Smooth muscle cell (in vitro differentiated cells): Measurements from ENCODE around the gene PTBP3. TPM values are rescaled to one million over a fixed set of nuclear protein-coding genes. Genes with fewer than 3 reads are reported as not detected.
"Not testable (repeated sequence)": the region's sequence is repeated elsewhere in the genome, so short reads cannot be mapped to it uniquely, and the experiment has no call there.

Experiments
- DNase-seq: peaks from one replicate; lab custom pipeline; 2025; ENCODE audit not compliant: unreplicated experiment; lab: John Stamatoyannopoulos, UW
- H2AFZ ChIP-seq: fragments of 200-600 bp; sonication (generic); 2 replicates; pipeline ENCODE4 v1.6.0; 2016; ENCODE audit warnings: antibody characterized with exemption, low read depth, mild to moderate bottlenecking
- H3F3A ChIP-seq: fragments of 200-600 bp; sonication (generic); 2 replicates; pipeline ENCODE4 v1.6.0; 2017; ENCODE audit warnings: antibody characterized with exemption, low read depth
- H3K27ac ChIP-seq: fragments of 200-600 bp; sonication (generic); 2 replicates; pipeline ENCODE4 v1.5.1; 2016; ENCODE audit warnings: low read depth, mild to moderate bottlenecking
- H3K27me3 ChIP-seq: fragments of 200-600 bp; sonication (generic); 2 replicates; pipeline ENCODE4 v1.6.1; 2016; ENCODE audit warnings: low read depth, mild to moderate bottlenecking
- H3K36me3 ChIP-seq: fragments of 200-600 bp; sonication (generic); 2 replicates; pipeline ENCODE4 v1.5.1; 2016; ENCODE audit warnings: low read depth
- H3K4me1 ChIP-seq: fragments of 200-600 bp; sonication (generic); 2 replicates; pipeline ENCODE4 v1.5.1; 2016; ENCODE audit warnings: low read depth
- H3K4me2 ChIP-seq: fragments of 200-600 bp; sonication (generic); 2 replicates; pipeline ENCODE4 v1.6.0; 2016; ENCODE audit warnings: mild to moderate bottlenecking
- H3K4me3 ChIP-seq: fragments of 200-600 bp; sonication (generic); 2 replicates; pipeline ENCODE4 v1.5.1; 2016; ENCODE audit warnings: mild to moderate bottlenecking
- H3K79me2 ChIP-seq: fragments of 200-600 bp; sonication (generic); 2 replicates; pipeline ENCODE4 v1.6.0; 2016; ENCODE audit warnings: low read depth, mild to moderate bottlenecking
- H3K9ac ChIP-seq: fragments of 200-600 bp; sonication (generic); 2 replicates; pipeline ENCODE4 v1.6.0; 2016; ENCODE audit warnings: low read depth
- H3K9me3 ChIP-seq: fragments of 200-600 bp; sonication (generic); replicated peaks from 2 replicates; pipeline ENCODE4 v1.5.1; 2016; ENCODE audit warnings: low read depth
- H4K20me1 ChIP-seq: fragments of 200-600 bp; sonication (generic); 2 replicates; pipeline ENCODE4 v1.6.0; 2016; ENCODE audit warnings: low read depth
- CTCF ChIP-seq: fragments of 200-600 bp; sonication (generic); IDR thresholded peaks from 2 replicates; pipeline ENCODE4 v1.5.1; 2017; ENCODE audit warnings: borderline replicate concordance, mild to moderate bottlenecking, antibody characterized with exemption; ENCODE audit not compliant: insufficient read depth, poor library complexity, severe bottlenecking
- WGBS: methylation state at CpG from one replicate; pipeline ENCODE4 v1.1.7; 2016; ENCODE audit warnings: low lambda C conversion rate; 5-methylcytosine and 5-hydroxymethylcytosine counted together
- polyA plus RNA-seq: library from polyadenylated mRNA; unstranded; fragments of >200 nt; fragmentation: Nextera tagmentation; extraction: Ambion mirVana; gene quantifications from 2 replicates; pipeline ENCODE4 v1.2.1, GENCODE V29; 2016
- total RNA-seq: library from RNA; depleted of rRNA; stranded (reverse); fragments of >200 nt; gene quantifications from 2 replicates; pipeline ENCODE4 v1.2.3, GENCODE V29; 2014

PTBP3 gene
- total and polyA plus RNA-seq, 2 experiments from 2014 or later = 9.5 to 51.5 TPM

GRCh38 chr9:112200711-112201110 is 132.7 kb downstream of the PTBP3 start:
- DNase-seq = no peak
- TF ChIP-seq CTCF = no peak
- H4K20me1 ChIP-seq = no peaks in the 10 kb centered on the region
- no peaks in the 10 kb centered on the region for H3K36me3 ChIP-seq
- H3K27me3 ChIP-seq = no peaks in the 10 kb centered on the region
- no peak overlapping the region for H3K4me2 ChIP-seq
- H3K79me2 ChIP-seq = no peaks in the 10 kb centered on the region
- no peaks in the 10 kb centered on the region for H3F3A ChIP-seq
- H2AFZ ChIP-seq = no peak overlapping the region
- WGBS = 85% methylated on average over 5 of the region's 5 CpGs
- no peak overlapping the region for H3K27ac ChIP-seq
- no peak overlapping the region for H3K9ac ChIP-seq
- no peaks in the 10 kb centered on the region for H3K9me3 ChIP-seq
- no peak overlapping the region for H3K4me3 ChIP-seq
- no peaks in the 10 kb centered on the region for H3K4me1 ChIP-seq

GRCh38 chr9:112198646-112199045 is 134.8 kb downstream of the PTBP3 start:
- Histone ChIP-seq H3K4me3 (no peak overlapping the region), H2AFZ (no peak overlapping the region), H3K4me2 (no peak overlapping the region), H3K4me1 (no peaks in the 10 kb centered on the region), H3K27me3 (no peaks in the 10 kb centered on the region), H3K9ac (no peak overlapping the region), H3K27ac (no peak overlapping the region), H3K9me3 (no peaks in the 10 kb centered on the region), H3F3A (no peaks in the 10 kb centered on the region), H4K20me1 (no peaks in the 10 kb centered on the region), H3K36me3 (no peaks in the 10 kb centered on the region), H3K79me2 (no peaks in the 10 kb centered on the region)
- no peak for TF ChIP-seq CTCF
- WGBS = 87% methylated on average over 4 of the region's 4 CpGs
- DNase-seq = no peak

- Histone ChIP-seq H3K27me3 (no peaks in the 10 kb centered on the region), H3K27ac (no peak overlapping the region), H2AFZ (no peak overlapping the region), H3F3A (no peaks in the 10 kb centered on the region), H3K79me2 (no peaks in the 10 kb centered on the region), H3K9ac (no peak overlapping the region), H3K36me3 (no peaks in the 10 kb centered on the region), H3K4me2 (no peak overlapping the region), H4K20me1 (no peaks in the 10 kb centered on the region), H3K4me3 (no peak overlapping the region), H3K9me3 (no peaks in the 10 kb centered on the region), H3K4me1 (no peaks in the 10 kb centered on the region)
- TF ChIP-seq CTCF = no peak
- no peak for DNase-seq
- WGBS = 60% methylated on average over 4 of the region's 4 CpGs
Measured at GRCh38 chr9:112194969-112195431, 138.4 kb downstream of the PTBP3 start.

- Histone ChIP-seq H3K9me3 (no peaks in the 10 kb centered on the region), H3K27me3 (no peaks in the 10 kb centered on the region), H3K9ac (no peak overlapping the region), H3K79me2 (no peaks in the 10 kb centered on the region), H4K20me1 (no peaks in the 10 kb centered on the region), H3K4me3 (no peak overlapping the region), H3F3A (no peaks in the 10 kb centered on the region), H3K27ac (no peak overlapping the region), H3K36me3 (no peaks in the 10 kb centered on the region), H2AFZ (no peak overlapping the region), H3K4me1 (no peaks in the 10 kb centered on the region), H3K4me2 (no peak overlapping the region)
- 61% methylated on average over 6 of the region's 6 CpGs for WGBS
- DNase-seq = no peak
- no peak for TF ChIP-seq CTCF
Measured at GRCh38 chr9:112193572-112194288, 139.7 kb downstream of the PTBP3 start.

GRCh38 chr9:112190320-112190719 is 143.1 kb downstream of the PTBP3 start:
- not testable (repeated sequence) for H3K27ac ChIP-seq, H3K9ac ChIP-seq, H3K4me3 ChIP-seq, H3K4me2 ChIP-seq, H3K9me3 ChIP-seq, H3F3A ChIP-seq, H3K36me3 ChIP-seq, H2AFZ ChIP-seq, DNase-seq, H3K79me2 ChIP-seq, H3K4me1 ChIP-seq, H4K20me1 ChIP-seq, H3K27me3 ChIP-seq
- 100% methylated on average over 1 of the region's 1 CpG for WGBS
